ENCODE results near the gene NUPR2. TPM values are rescaled to one million over a fixed set of nuclear protein-coding genes. Genes with fewer than 3 reads are reported as not detected.
"Not testable (repeated sequence)": the region's sequence is repeated elsewhere in the genome, so short reads cannot be mapped to it uniquely, and the experiment has no call there.

Gene NUPR2
- total RNA-seq, 6 donors from 2014 or later, result 0.89 to 9.1 (median 1.4) TPM; not detected in 1

DNA sequence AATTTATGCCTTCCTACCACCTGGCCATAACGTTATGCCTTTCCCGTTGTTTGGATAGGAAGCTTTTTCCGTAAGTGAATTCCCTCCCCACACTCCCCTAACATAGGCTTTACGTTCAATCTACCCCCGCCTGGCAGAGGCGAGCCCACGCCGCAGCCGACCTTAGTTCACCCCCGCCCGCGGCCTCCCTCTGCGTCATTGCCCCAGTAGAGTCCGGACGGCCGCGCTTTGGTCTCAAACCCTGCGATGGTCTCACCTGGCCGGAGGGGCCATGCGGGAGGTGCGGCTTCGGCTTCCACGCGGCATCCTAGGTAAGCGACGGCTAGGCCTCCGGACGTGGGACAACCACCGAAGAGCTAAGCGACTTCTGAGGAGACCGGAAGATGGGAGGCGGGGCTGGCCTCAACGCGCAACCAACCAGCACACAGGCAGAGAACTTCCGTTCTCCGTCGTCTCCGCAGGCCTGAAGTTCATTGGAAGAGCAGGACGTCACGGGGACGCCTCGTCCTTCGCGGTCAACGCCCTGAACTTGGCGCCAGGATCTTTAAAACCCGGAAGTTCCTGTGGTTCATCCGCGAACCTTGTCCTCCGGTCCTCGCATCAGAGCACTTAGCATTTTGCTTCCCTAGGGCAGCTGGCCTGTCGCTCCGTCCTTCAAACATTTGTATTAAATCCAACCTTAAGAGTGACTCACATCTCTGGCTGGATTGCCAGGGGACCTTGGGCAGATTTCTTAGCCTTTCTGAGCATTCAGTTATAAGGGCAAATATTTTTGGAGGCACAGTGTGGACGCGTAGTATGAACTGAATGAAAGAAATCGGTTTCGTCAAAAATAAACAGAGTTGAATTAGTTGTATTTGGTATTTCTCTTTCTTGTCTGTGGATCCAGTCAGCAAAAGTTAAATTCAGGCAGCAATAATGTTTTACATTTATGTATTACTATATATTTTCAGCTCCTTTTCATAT lies 9.8 kb downstream of the NUPR2 start, which contains the start of gene CHCHD2:
Gene CHCHD2, minus strand, starts transcription at position 369 of the 966 bp plus-strand sequence. Its CDS starts 63 bp downstream, at position 306.
- H3K27ac ChIP-seq, result peak within 1 kb of the TSS; percentile 89 to 97 (median 94)
- TF ChIP-seq POLR2A (IDR thresholded peaks at IDR 0.05) (peak in 3 of 4 donors; percentile 62 to 95 (median 93)), POLR2AphosphoS5 (IDR thresholded peaks at IDR 0.05) (peak; percentile 95 to 97), EP300 (IDR thresholded peaks at IDR 0.05) (peak in 1 of 4 donors; percentile 39)
- TF ChIP-seq, protein P1, sequence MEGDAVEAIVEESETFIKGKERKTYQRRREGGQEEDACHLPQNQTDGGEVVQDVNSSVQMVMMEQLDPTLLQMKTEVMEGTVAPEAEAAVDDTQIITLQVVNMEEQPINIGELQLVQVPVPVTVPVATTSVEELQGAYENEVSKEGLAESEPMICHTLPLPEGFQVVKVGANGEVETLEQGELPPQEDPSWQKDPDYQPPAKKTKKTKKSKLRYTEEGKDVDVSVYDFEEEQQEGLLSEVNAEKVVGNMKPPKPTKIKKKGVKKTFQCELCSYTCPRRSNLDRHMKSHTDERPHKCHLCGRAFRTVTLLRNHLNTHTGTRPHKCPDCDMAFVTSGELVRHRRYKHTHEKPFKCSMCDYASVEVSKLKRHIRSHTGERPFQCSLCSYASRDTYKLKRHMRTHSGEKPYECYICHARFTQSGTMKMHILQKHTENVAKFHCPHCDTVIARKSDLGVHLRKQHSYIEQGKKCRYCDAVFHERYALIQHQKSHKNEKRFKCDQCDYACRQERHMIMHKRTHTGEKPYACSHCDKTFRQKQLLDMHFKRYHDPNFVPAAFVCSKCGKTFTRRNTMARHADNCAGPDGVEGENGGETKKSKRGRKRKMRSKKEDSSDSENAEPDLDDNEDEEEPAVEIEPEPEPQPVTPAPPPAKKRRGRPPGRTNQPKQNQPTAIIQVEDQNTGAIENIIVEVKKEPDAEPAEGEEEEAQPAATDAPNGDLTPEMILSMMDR (IDR thresholded peaks at IDR 0.05), result no peak
- no peaks in the 10 kb centered on the region for H3K9me3 ChIP-seq
- peak within 1 kb of the TSS; percentile 60 to 91 (median 84) for H3K4me3 ChIP-seq
- DNase-seq (peak; percentile 95 to 98), ATAC-seq (ENCODE audit: low FRiP score in 2 of 2) (peak; percentile 100)
- H3K36me3 ChIP-seq, result peaks cover 24 to 31% (median 28%) of the 10 kb centered on the region in 4 donors
- peaks cover 9 to 20% (median 16%) of the 10 kb centered on the region in 4 donors for H3K4me1 ChIP-seq
- 4 to 5% methylated on average over 28 to 44 of the region's 57 CpGs for WGBS, 2 donors
- H3K27me3 ChIP-seq, result no peaks in the 10 kb centered on the region

DNA sequence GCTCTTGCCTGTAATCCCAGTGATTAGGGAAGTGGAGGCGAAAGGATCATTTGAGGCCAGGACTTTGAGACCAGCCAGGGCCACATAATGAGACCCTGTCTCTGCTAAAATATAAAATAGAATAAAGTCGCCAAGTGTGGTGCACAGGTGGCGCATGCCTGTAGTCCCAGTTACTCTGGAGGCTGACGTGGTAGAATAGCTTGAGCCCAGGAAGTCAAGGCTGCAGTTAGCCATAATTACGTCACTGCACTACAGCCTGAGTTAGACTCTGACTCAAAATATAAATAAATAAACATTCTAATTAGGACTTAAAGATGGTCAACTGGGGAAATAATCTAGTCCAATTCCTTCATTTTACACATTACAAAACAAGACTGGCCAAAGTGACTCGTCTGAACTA lies 10.7 kb downstream of the NUPR2 start:
- WGBS, 2 donors, result 24% methylated on average over 6 of the region's 6 CpGs
- Histone ChIP-seq H3K9me3 (no peaks in the 10 kb centered on the region), H3K27ac (peak overlapping the region; percentile 89 to 97 (median 94)), H3K27me3 (no peaks in the 10 kb centered on the region), H3K36me3 (peaks cover 33 to 39% (median 37%) of the 10 kb centered on the region in 4 donors), H3K4me3 (peak overlapping the region; percentile 60 to 91 (median 84)), H3K4me1 (peaks cover 9 to 20% (median 16%) of the 10 kb centered on the region in 4 donors)
- TF ChIP-seq POLR2AphosphoS5 (IDR thresholded peaks at IDR 0.05), result no peak
- no peak for TF ChIP-seq EP300 (IDR thresholded peaks at IDR 0.05)
- TF ChIP-seq, protein P1 (IDR thresholded peaks at IDR 0.05), result no peak
- no peak for TF ChIP-seq POLR2A (IDR thresholded peaks at IDR 0.05)
- DNase-seq, result peak in 1 of 2 donors; percentile 42
- peak; percentile 71 to 75 for ATAC-seq (ENCODE audit: low FRiP score in 2 of 2)

DNA sequence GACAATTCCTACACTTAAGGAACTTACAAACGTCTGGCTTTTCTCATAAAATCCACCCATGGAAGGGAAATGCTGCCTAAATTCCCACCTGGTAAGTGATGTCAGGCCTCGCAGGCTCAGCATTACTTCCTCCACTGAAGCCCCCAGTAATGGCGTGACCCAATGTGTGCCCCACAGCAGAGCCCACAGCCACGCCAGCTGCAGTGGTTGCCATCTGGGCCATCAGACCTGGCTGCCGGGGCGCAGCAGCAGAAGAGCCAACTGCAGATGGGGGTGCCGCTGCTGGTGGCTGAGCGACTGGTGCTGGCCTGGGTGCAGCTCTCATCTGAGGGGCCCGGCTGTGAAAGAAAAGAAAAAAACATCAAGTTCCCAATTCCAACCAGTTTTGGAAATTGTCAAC lies 12.1 kb downstream of the NUPR2 start:
- not testable (repeated sequence) for H3K4me3 ChIP-seq; H3K27ac ChIP-seq; H3K9me3 ChIP-seq; H3K27me3 ChIP-seq; ATAC-seq (ENCODE audit: low FRiP score in 2 of 2)
- 90 to 96% methylated on average over 5 to 9 of the region's 9 CpGs for WGBS, 2 donors
- H3K36me3 ChIP-seq, result peaks cover 35 to 52% (median 48%) of the 10 kb centered on the region in 4 donors
- peaks cover 9 to 20% (median 16%) of the 10 kb centered on the region in 4 donors for H3K4me1 ChIP-seq
- DNase-seq, result peak in 1 of 2 donors; percentile 45

DNA sequence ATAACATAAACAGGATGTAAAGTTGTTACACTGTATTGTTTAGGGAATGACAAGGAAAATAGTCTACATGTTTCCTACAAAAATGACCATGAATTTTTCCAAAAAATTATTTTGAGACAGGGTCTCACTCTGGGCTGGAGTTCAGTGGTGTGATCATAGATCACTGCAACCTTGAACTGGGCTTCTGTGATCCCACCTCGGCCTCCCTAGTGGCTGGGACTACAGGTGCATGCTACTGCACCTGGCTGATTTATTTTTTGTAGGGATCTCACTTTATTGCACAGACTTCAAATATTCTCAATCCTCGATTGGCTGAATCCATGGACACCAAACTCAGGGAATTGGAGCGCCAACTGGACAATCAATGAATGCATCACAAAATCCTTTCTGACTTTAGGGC lies 16.6 kb downstream of the NUPR2 start:
- peaks cover 35 to 63% (median 52%) of the 10 kb centered on the region in 4 donors for H3K36me3 ChIP-seq
- H3K4me1 ChIP-seq, result peaks cover 0 to 3% (median 2%) of the 10 kb centered on the region in 4 donors
- no peak for TF ChIP-seq EP300 (IDR thresholded peaks at IDR 0.05)
- TF ChIP-seq, protein P1 (IDR thresholded peaks at IDR 0.05), result no peak
- TF ChIP-seq POLR2A (IDR thresholded peaks at IDR 0.05), result no peak
- no peak for TF ChIP-seq POLR2AphosphoS5 (IDR thresholded peaks at IDR 0.05)
- H3K4me3 ChIP-seq, result no peak overlapping the region
- no peak overlapping the region for H3K27ac ChIP-seq
- WGBS, 2 donors, result 94 to 96% methylated on average over 3 of the region's 3 CpGs
- ATAC-seq (ENCODE audit: low FRiP score in 2 of 2) (no peak), DNase-seq (no peak)
- H3K27me3 ChIP-seq, result no peaks in the 10 kb centered on the region
- no peaks in the 10 kb centered on the region for H3K9me3 ChIP-seq

DNA sequence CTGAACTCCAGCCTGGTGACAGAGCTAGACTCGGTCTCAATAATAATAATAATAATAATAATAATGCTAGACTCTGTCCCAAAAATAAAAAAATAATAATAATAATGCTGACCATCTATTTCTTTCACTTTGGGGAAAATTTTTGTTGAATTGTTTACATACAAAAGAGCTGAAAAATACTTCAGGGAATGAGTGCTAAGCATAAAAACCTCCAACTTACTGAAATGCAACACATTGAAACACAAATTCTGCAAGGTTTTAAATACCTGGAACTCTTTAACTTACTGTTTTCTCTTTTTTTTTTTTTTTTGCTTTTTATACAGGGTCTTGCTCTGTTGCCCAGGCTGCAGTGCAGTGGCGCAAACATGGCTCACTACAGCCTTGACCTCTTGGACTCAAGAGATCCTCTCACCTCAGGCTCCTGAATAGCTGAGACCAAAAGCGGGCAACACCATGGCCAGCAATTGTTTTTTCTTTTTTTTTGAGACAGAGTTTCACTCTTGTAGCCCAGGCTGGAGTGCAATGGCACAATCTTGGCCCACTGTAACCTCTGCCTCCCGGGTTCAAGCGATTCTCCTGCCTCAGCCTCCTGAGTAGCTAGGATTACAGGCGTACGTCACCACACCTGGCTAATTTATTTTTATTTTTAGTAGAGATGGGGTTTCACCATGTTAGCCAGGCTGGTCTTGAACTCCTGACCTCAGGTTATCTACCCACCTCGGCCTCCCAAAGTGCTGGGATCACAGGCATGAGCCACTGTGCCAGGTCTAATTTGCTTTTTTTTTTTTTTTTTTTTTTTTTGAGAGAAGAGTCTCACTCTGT lies 17.8 kb downstream of the NUPR2 start:
- H3K27ac ChIP-seq; ATAC-seq (ENCODE audit: low FRiP score in 2 of 2): not testable (repeated sequence)

More for the DNA sequence above, 17.8 kb downstream of the NUPR2 start:
- H3K36me3 ChIP-seq, result peaks cover 28 to 53% (median 42%) of the 10 kb centered on the region in 4 donors
- not testable (repeated sequence) for H3K27me3 ChIP-seq, H3K4me3 ChIP-seq, H3K4me1 ChIP-seq, H3K9me3 ChIP-seq, DNase-seq
- whole genome bisulfite sequencing, 2 donors, result 96% methylated on average over 8 of the region's 8 CpGs

All from upper lobe of left lung (tissue), 6 donors.